Muscle layer of colon (tissue), 2 donors: Measurements from ENCODE around the gene SLC17A3.

Source experiments
- H3K27ac ChIP-seq: one replicate; pipeline ENCODE4 v1.7.0; 2013; ENCODE audit warnings: low read depth, mild to moderate bottlenecking, low read length, moderate library complexity
- H3K27me3 ChIP-seq, 2 donors: one replicate each; pipeline ENCODE4 v1.7.0; 2013; ENCODE audit warnings: low read length in 2 of 2, mild to moderate bottlenecking in 2 of 2; ENCODE audit not compliant: insufficient read depth in 2 of 2, control insufficient read depth in 1 of 2
- H3K36me3 ChIP-seq: one replicate; pipeline ENCODE4 v1.7.0; 2013; ENCODE audit warnings: mild to moderate bottlenecking, low read length; ENCODE audit not compliant: insufficient read depth
- H3K4me1 ChIP-seq: one replicate; pipeline ENCODE4 v1.7.0; 2013; ENCODE audit warnings: mild to moderate bottlenecking, low read length; ENCODE audit not compliant: insufficient read depth
- H3K4me3 ChIP-seq, 2 donors: one replicate each; pipeline ENCODE4 v1.7.0; 2013; ENCODE audit warnings: low read length in 2 of 2, low read depth in 1 of 2, mild to moderate bottlenecking in 1 of 2, moderate library complexity in 1 of 2
- H3K9ac ChIP-seq: one replicate; pipeline ENCODE4 v1.7.0; 2013; ENCODE audit warnings: low read length
- H3K9me3 ChIP-seq: one replicate; pipeline ENCODE4 v1.7.0; 2013; ENCODE audit warnings: mild to moderate bottlenecking, low read length
- donor health status: abdominal sarcoma.
- donor health status: Adenocarcinoma of cecum.

The SLC17A3 gene

DNA sequence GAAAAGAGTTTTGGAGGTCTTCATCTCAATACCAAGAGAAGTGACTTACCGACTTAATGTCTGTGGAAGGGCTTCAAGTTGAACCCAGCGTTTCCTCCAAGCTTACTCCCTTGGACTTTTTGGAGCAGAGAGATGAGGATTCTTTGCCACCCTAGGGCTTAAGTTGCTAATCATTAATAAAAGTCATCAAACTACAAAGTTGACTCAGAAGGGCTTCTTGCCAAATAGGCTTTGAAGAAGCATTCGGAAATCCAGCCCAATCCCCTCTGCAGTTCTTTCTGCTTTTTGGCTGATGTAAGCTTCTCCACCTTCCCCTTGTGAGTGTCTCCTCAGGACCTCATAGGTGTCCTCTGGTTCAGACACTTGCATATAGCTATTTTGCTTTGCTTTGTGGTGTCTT is at the start of gene SLC17A3:
SLC17A3 (minus strand) TSS at position 126 of the 400 bp plus-strand sequence. CDS start 5,856 bp downstream, outside the sequence.
- Histone ChIP-seq H3K27ac (no peak within 1 kb of the TSS), H3K9me3 (no peaks in the 10 kb centered on the region), H3K4me3 (no peak within 1 kb of the TSS), H3K27me3 (no peaks in the 10 kb centered on the region), H3K4me1 (no peaks in the 10 kb centered on the region), H3K9ac (no peak within 1 kb of the TSS), H3K36me3 (no peaks in the 10 kb centered on the region)

DNA sequence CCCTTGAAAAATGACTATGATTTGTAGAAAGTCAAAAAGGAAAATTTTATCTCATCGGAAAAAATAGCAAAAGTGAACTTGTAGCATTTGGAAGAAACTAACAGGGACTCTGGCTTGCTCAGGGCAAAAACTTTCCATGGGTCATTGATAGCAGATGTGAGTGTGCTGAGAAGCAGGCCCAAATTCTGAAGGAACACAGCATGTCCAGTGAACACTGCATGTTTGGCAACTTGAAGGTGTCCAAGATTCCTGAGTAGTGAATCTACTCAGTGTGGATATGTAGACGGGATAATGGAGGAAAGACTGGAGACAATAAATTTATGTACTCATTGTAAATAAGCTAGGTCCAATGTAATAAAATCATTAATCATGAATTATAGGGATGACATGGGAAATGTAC is 48.3 kb upstream of the SLC17A3 start:
- no peaks in the 10 kb centered on the region for H3K27me3 ChIP-seq
- no peak overlapping the region for H3K9ac ChIP-seq
- H3K4me1 ChIP-seq, result no peaks in the 10 kb centered on the region
- no peaks in the 10 kb centered on the region for H3K36me3 ChIP-seq
- no peak overlapping the region for H3K4me3 ChIP-seq
- no peaks in the 10 kb centered on the region for H3K9me3 ChIP-seq
- H3K27ac ChIP-seq, result no peak overlapping the region

DNA sequence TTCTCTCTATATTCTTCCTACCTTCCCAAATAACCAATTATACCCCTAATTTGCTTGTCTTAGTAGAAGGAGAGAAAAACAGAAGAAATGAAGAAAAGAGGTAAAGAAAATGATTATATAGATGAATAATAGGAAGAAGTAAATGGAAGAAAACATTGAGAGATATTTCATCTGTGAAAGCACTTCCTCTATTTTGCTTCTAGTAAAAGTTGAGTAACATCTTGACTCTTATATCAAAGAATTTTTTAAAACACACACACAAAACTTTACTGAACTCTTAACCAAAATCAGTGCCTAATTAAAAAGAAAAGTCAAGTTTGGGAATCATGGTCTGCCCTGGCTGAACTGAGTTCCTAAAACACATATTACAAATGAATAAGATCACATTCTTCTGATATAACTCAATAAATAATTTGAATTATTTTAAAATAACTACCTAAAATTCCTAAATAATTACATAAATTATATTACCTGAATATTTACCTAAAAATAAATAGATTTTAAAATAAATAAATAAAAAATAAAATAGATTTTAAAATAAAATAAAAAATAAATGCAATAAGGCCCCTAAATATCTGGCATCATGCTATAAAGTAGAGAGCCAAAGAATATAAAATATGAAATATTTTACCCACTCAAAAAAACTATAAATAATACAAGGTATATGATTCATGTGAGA is 47.6 kb upstream of the SLC17A3 start:
- Histone ChIP-seq H3K36me3 (no peaks in the 10 kb centered on the region), H3K4me1 (no peaks in the 10 kb centered on the region), H3K9ac (no peak overlapping the region), H3K9me3 (no peaks in the 10 kb centered on the region), H3K27me3 (no peaks in the 10 kb centered on the region), H3K4me3 (no peak overlapping the region), H3K27ac (no peak overlapping the region)

- Histone ChIP-seq H3K4me1 (no peaks in the 10 kb centered on the region), H3K27ac (no peak overlapping the region), H3K9me3 (no peaks in the 10 kb centered on the region), H3K4me3 (no peak overlapping the region), H3K27me3 (no peaks in the 10 kb centered on the region), H3K9ac (no peak overlapping the region), H3K36me3 (no peaks in the 10 kb centered on the region)
Measured at GRCh38 chr6:25919657-25920056, 45.6 kb upstream of the SLC17A3 start.

DNA sequence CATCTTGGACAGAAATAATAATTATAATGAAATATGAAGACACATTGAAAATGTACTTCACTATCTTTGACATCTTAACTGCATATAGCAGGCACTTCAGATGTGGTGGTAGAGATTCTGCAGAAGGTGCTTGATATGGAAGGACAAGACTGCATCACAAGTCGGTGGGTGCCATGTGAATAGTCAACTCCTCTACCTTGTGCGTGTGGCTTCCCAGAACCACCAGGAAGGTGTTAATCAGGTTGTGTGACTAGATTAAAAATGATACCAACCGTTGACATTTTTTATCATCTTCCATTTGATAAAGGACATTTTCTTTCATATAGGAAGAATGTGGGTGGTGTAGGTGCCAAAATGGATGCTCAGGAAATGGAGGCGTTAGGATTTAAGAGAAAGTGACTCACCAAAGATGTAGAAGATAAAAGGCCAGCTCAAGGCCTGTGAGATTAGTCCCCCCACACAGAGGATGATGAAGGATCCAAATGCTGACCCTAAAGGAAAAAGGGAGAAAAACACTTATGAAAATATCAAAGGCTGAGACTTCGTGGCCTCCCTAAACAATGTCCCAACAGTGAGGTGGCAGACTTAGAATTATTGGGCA is 44.1 kb upstream of the SLC17A3 start:
- no peaks in the 10 kb centered on the region for H3K9me3 ChIP-seq
- no peaks in the 10 kb centered on the region for H3K4me1 ChIP-seq
- H3K9ac ChIP-seq, result no peak overlapping the region
- H3K27me3 ChIP-seq, result no peaks in the 10 kb centered on the region
- no peaks in the 10 kb centered on the region for H3K36me3 ChIP-seq
- H3K27ac ChIP-seq, result no peak overlapping the region
- no peak overlapping the region for H3K4me3 ChIP-seq

GRCh38 chr6:25916789-25917490 is 42.9 kb upstream of the SLC17A3 start:
- no peaks in the 10 kb centered on the region for H3K4me1 ChIP-seq
- H3K36me3 ChIP-seq, result no peaks in the 10 kb centered on the region
- H3K27me3 ChIP-seq, result no peaks in the 10 kb centered on the region
- no peak overlapping the region for H3K4me3 ChIP-seq
- H3K9ac ChIP-seq, result no peak overlapping the region
- H3K9me3 ChIP-seq, result no peaks in the 10 kb centered on the region
- H3K27ac ChIP-seq, result no peak overlapping the region

DNA sequence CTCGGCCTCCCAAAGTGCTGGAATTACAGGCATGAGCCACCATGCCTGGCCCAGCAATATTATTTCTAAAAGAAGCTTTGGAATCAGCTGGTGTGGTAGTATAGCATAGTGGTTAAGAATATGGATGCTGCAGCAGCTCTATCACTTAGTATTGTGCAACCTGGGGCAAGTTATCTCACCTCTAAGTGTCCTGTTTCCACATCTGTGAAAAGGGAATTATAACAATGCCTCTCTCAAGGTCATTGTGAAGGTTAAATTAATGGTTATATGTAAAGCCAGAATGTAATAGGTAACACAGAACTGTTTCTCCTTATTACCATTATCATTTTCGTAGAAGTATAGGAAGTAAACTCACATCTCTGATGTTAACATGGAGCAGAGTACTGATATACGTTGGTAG is 42.3 kb upstream of the SLC17A3 start:
- no peak overlapping the region for H3K27ac ChIP-seq
- H3K4me3 ChIP-seq, result no peak overlapping the region
- no peaks in the 10 kb centered on the region for H3K4me1 ChIP-seq
- no peaks in the 10 kb centered on the region for H3K9me3 ChIP-seq
- H3K36me3 ChIP-seq, result no peaks in the 10 kb centered on the region
- no peak overlapping the region for H3K9ac ChIP-seq
- H3K27me3 ChIP-seq, result no peaks in the 10 kb centered on the region

DNA sequence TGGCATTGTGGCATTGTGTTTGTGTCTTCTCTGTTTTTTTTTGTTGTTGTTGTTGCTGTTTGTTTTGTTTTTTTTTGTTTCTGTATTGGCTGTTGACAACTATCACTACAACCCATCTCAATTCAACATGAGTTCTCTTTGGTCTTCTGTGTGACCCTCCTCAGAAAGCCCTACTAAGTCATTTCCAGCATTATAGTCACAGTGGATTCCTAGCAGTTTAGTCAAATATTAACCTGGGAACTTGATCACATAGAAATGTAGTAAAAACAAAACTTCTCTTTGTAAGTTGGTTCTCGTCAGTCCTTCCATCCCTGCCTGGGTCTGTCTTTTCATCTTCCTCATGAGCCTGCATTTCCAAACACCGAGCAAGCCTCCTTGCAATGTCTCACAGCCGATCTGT is 39.7 kb upstream of the SLC17A3 start:
- Histone ChIP-seq H3K9ac (no peak overlapping the region), H3K27me3 (no peaks in the 10 kb centered on the region), H3K9me3 (no peaks in the 10 kb centered on the region), H3K4me1 (no peaks in the 10 kb centered on the region), H3K27ac (no peak overlapping the region), H3K36me3 (no peaks in the 10 kb centered on the region), H3K4me3 (no peak overlapping the region)

GRCh38 chr6:25911351-25911750 is 37.3 kb upstream of the SLC17A3 start:
- Histone ChIP-seq H3K4me1 (no peaks in the 10 kb centered on the region), H3K27me3 (no peaks in the 10 kb centered on the region), H3K27ac (no peak overlapping the region), H3K36me3 (no peaks in the 10 kb centered on the region), H3K9me3 (no peaks in the 10 kb centered on the region), H3K4me3 (no peak overlapping the region), H3K9ac (no peak overlapping the region)

GRCh38 chr6:25907475-25908014 is 33.5 kb upstream of the SLC17A3 start:
- no peaks in the 10 kb centered on the region for H3K27me3 ChIP-seq
- no peak overlapping the region for H3K4me3 ChIP-seq
- no peak overlapping the region for H3K9ac ChIP-seq
- no peaks in the 10 kb centered on the region for H3K4me1 ChIP-seq
- H3K27ac ChIP-seq, result no peak overlapping the region
- H3K36me3 ChIP-seq, result no peaks in the 10 kb centered on the region
- no peaks in the 10 kb centered on the region for H3K9me3 ChIP-seq

DNA sequence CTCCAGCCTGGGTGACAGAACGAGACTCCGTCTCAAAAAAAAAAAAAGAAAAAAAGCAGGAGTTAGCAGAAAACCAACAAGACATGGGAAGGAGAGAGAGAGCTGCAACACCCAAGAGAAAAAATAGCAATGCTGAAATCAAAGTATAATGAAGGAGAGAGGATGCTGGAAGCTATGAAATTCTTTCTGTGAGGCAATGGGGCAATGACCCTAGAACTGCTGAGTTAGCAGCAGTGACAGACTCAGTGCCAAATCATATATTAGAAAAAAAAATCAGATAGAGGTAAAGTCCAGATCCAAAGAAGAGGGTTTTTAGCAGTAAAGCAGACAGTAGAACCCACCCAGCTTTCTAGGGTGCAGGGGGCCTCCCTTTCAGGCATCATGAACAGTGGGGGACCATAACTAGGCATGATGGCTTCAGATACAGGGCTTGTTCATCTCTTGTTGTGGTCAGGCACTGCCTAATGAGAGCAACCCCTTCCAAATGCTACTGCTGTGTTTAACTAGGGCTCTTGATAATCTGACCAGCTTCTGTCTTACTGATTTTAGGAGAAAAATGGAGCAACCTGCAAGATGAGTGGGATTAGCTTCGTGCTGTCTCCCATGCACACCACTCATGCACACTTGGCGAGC is 29.5 kb upstream of the SLC17A3 start:
- Histone ChIP-seq H3K4me3 (no peak overlapping the region), H3K4me1 (no peaks in the 10 kb centered on the region), H3K27ac (no peak overlapping the region), H3K27me3 (no peaks in the 10 kb centered on the region), H3K36me3 (no peaks in the 10 kb centered on the region), H3K9ac (no peak overlapping the region), H3K9me3 (no peaks in the 10 kb centered on the region)
